Subcutaneous abdominal adipose tissue (tissue), 5 donors: ENCODE data around the gene ZNF628.

Source experiments
- H3K27ac ChIP-seq: one replicate; pipeline ENCODE4 v1.7.0; 2013; ENCODE audit warnings: low read depth, mild to moderate bottlenecking, inconsistent platforms, low read length, moderate library complexity
- H3K27me3 ChIP-seq, 5 donors: one replicate each; pipeline ENCODE4 v1.7.0; 2013; ENCODE audit warnings: low read length in 5 of 5, inconsistent platforms in 1 of 5; ENCODE audit not compliant: control insufficient read depth in 5 of 5, insufficient read depth in 4 of 5
- H3K36me3 ChIP-seq, 5 donors: one replicate each; pipeline ENCODE4 v1.7.0; 2013; ENCODE audit warnings: low read length in 5 of 5; ENCODE audit not compliant: control insufficient read depth in 5 of 5, insufficient read depth in 5 of 5
- H3K4me1 ChIP-seq, 5 donors: one replicate each; pipeline ENCODE4 v1.7.0; 2013; ENCODE audit warnings: low read length in 5 of 5, mild to moderate bottlenecking in 3 of 5, moderate library complexity in 1 of 5; ENCODE audit not compliant: control insufficient read depth in 5 of 5, insufficient read depth in 5 of 5
- H3K4me3 ChIP-seq, 5 donors: one replicate each; pipeline ENCODE4 v1.7.0; 2013; ENCODE audit warnings: low read length in 5 of 5, low read depth in 1 of 5
- H3K9ac ChIP-seq, 5 donors: one replicate each; pipeline ENCODE4 v1.7.0; 2013; ENCODE audit warnings: low read length in 5 of 5, mild to moderate bottlenecking in 4 of 5, moderate library complexity in 3 of 5
- H3K9me3 ChIP-seq, 5 donors: one replicate each; pipeline ENCODE4 v1.7.0; 2013; ENCODE audit warnings: low read length in 5 of 5; ENCODE audit not compliant: control insufficient read depth in 5 of 5
- donor health status: healthy.
- donor health status: healthy.
- donor health status: healthy.
- donor health status: healthy.
- donor health status: healthy.

Gene ZNF628

GRCh38 chr19:55457683-55458457 lies 18.5 kb upstream of the ZNF628 start:
- peaks cover 0 to 3% (median 0%) of the 10 kb centered on the region in 5 donors for H3K27me3 ChIP-seq
- no peaks in the 10 kb centered on the region for H3K9me3 ChIP-seq
- peaks cover 0 to 25% (median 4%) of the 10 kb centered on the region in 5 donors for H3K36me3 ChIP-seq
- no peak overlapping the region for H3K4me3 ChIP-seq
- peaks cover 3 to 29% (median 28%) of the 10 kb centered on the region in 5 donors for H3K4me1 ChIP-seq
- no peak overlapping the region for H3K9ac ChIP-seq
- no peak overlapping the region for H3K27ac ChIP-seq

- H3K27me3 ChIP-seq, result no peaks in the 10 kb centered on the region
- H3K36me3 ChIP-seq, result peaks cover 0 to 17% (median 4%) of the 10 kb centered on the region in 5 donors
- H3K4me1 ChIP-seq, result peaks cover 3 to 29% (median 27%) of the 10 kb centered on the region in 5 donors
- H3K27ac ChIP-seq, result peak overlapping the region; percentile 27
- peak overlapping the region in 1 of 5 donors; percentile 52 for H3K9ac ChIP-seq
- H3K9me3 ChIP-seq, result no peaks in the 10 kb centered on the region
- H3K4me3 ChIP-seq, result no peak overlapping the region
Measured at GRCh38 chr19:55459551-55459949, 16.9 kb upstream of the ZNF628 start.

- peak overlapping the region; percentile 27 for H3K27ac ChIP-seq
- peaks cover 3 to 29% (median 27%) of the 10 kb centered on the region in 5 donors for H3K4me1 ChIP-seq
- H3K9ac ChIP-seq, result peak overlapping the region in 1 of 5 donors; percentile 52
- H3K4me3 ChIP-seq, result peak overlapping the region; percentile 35 to 90 (median 83)
- peaks cover 0 to 15% (median 4%) of the 10 kb centered on the region in 5 donors for H3K36me3 ChIP-seq
- H3K27me3 ChIP-seq, result no peaks in the 10 kb centered on the region
- no peaks in the 10 kb centered on the region for H3K9me3 ChIP-seq
Measured at GRCh38 chr19:55459950-55460657, 16.3 kb upstream of the ZNF628 start.

GRCh38 chr19:55460670-55461258 lies 15.7 kb upstream of the ZNF628 start:
- H3K36me3 ChIP-seq, result peaks cover 0 to 9% (median 4%) of the 10 kb centered on the region in 5 donors

GRCh38 chr19:55461259-55461973 lies 15.0 kb upstream of the ZNF628 start, which contains the start of gene ISOC2:
Gene ISOC2, minus strand, starts transcription at chr19:55461642. Its CDS starts 5,156 bp downstream, at chr19:55456486.
- peaks cover 0 to 2% (median under 1%) of the 10 kb centered on the region in 5 donors for H3K36me3 ChIP-seq
- H3K4me3 ChIP-seq, result peak within 1 kb of the TSS; percentile 78 to 96 (median 89)
- H3K27me3 ChIP-seq, result no peaks in the 10 kb centered on the region
- peak within 1 kb of the TSS; percentile 90 for H3K27ac ChIP-seq
- peak within 1 kb of the TSS; percentile 56 to 89 (median 85) for H3K9ac ChIP-seq
- H3K9me3 ChIP-seq, result no peaks in the 10 kb centered on the region
- peaks cover 3 to 29% (median 27%) of the 10 kb centered on the region in 5 donors for H3K4me1 ChIP-seq

More at GRCh38 chr19:55460670-55461258, 15.7 kb upstream of the ZNF628 start:
- Histone ChIP-seq H3K9ac (peak overlapping the region in 4 of 5 donors; percentile 60 to 89 (median 84)), H3K9me3 (no peaks in the 10 kb centered on the region), H3K27me3 (no peaks in the 10 kb centered on the region), H3K4me1 (peaks cover 3 to 29% (median 27%) of the 10 kb centered on the region in 5 donors), H3K4me3 (peak overlapping the region; percentile 61 to 90 (median 83)), H3K27ac (peak overlapping the region; percentile 90)

GRCh38 chr19:55461974-55462626 lies 14.3 kb upstream of the ZNF628 start:
- H3K9me3 ChIP-seq, result no peaks in the 10 kb centered on the region
- no peaks in the 10 kb centered on the region for H3K27me3 ChIP-seq
- H3K4me1 ChIP-seq, result peaks cover 3 to 29% (median 27%) of the 10 kb centered on the region in 5 donors
- no peaks in the 10 kb centered on the region for H3K36me3 ChIP-seq
- peak overlapping the region; percentile 78 to 96 (median 89) for H3K4me3 ChIP-seq
- peak overlapping the region; percentile 74 for H3K27ac ChIP-seq
- peak overlapping the region in 4 of 5 donors; percentile 70 to 87 (median 77) for H3K9ac ChIP-seq

GRCh38 chr19:55462722-55463121 lies 13.7 kb upstream of the ZNF628 start:
- no peak overlapping the region for H3K9ac ChIP-seq
- no peaks in the 10 kb centered on the region for H3K36me3 ChIP-seq
- peak overlapping the region in 1 of 5 donors; percentile 96 for H3K4me3 ChIP-seq
- H3K27me3 ChIP-seq, result no peaks in the 10 kb centered on the region
- H3K9me3 ChIP-seq, result no peaks in the 10 kb centered on the region
- H3K4me1 ChIP-seq, result peaks cover 3 to 34% (median 32%) of the 10 kb centered on the region in 5 donors
- no peak overlapping the region for H3K27ac ChIP-seq

- Histone ChIP-seq H3K4me3 (no peak overlapping the region), H3K27me3 (no peaks in the 10 kb centered on the region)
Measured at GRCh38 chr19:55463583-55464031, 12.8 kb upstream of the ZNF628 start.

More at GRCh38 chr19:55463583-55464031, 12.8 kb upstream of the ZNF628 start:
- Histone ChIP-seq H3K9me3 (no peaks in the 10 kb centered on the region), H3K9ac (no peak overlapping the region), H3K36me3 (no peaks in the 10 kb centered on the region), H3K4me1 (peaks cover 3 to 39% (median 36%) of the 10 kb centered on the region in 5 donors), H3K27ac (no peak overlapping the region)
